H1 (cell line): ENCODE data around the gene CROCC. TPM values are rescaled to one million over a fixed set of nuclear protein-coding genes. Genes with fewer than 3 reads are reported as not detected.

Source experiments
- CTCF ChIA-PET: fragments of 300-600 bp; sonication (Branson Sonifier 250); formaldehyde crosslinking; loops from one replicate; lab custom pipeline; 2021; ENCODE audit not compliant: partially characterized antibody; lab: Charles Lee
- POLR2A ChIA-PET: fragments of 300-600 bp; sonication (Branson Sonifier 250); formaldehyde crosslinking; loops from one replicate; lab custom pipeline; 2021; ENCODE audit warnings: inconsistent platforms; ENCODE audit not compliant: partially characterized antibody; lab: Charles Lee
- DNase-seq, 2 experiments: peaks; one replicate each; pipeline versions ENCODE4 v3.0.0 to v3.0.0-alpha.2; 2010 to 2022; ENCODE audit warnings: low spot score in 2 of 2, low read depth in 1 of 2, mixed read lengths in 1 of 2
- FAIRE-seq: peaks from 2 replicates; lab custom pipeline; 2011; peaks lifted over from hg19 to GRCh38; lab: Jason Lieb, UNC
- H2AFZ ChIP-seq: 2 replicates; pipeline ENCODE4 v1.8.1; 2012; ENCODE audit warnings: low read length, inconsistent platforms
- H2AK5ac ChIP-seq: 2 replicates; pipeline ENCODE4 v1.6.1; 2013; ENCODE audit warnings: low read depth, low read length
- H2BK120ac ChIP-seq: replicated peaks from 2 replicates; pipeline ENCODE3; 2013; ENCODE audit warnings: low read depth, low read length, inconsistent platforms
- H2BK12ac ChIP-seq: 2 replicates; pipeline ENCODE4 v1.6.1; 2013; ENCODE audit warnings: low read depth, low read length
- H2BK15ac ChIP-seq: 2 replicates; pipeline ENCODE4 v1.6.1; 2013; ENCODE audit warnings: low read length
- H2BK20ac ChIP-seq: 2 replicates; pipeline ENCODE4 v1.6.1; 2013; ENCODE audit warnings: low read length
- H2BK5ac ChIP-seq: 2 replicates; pipeline ENCODE4 v1.6.1; 2013; ENCODE audit warnings: low read depth, low read length
- H3K14ac ChIP-seq: 2 replicates; pipeline ENCODE4 v1.6.1; 2013; ENCODE audit warnings: inconsistent platforms; ENCODE audit not compliant: insufficient read length
- H3K18ac ChIP-seq: 2 replicates; pipeline ENCODE4 v1.6.1; 2013; ENCODE audit warnings: low read length; ENCODE audit errors: extremely low read depth
- H3K23ac ChIP-seq: 2 replicates; pipeline ENCODE4 v1.6.1; 2013; ENCODE audit warnings: inconsistent platforms; ENCODE audit not compliant: insufficient read length
- H3K23me2 ChIP-seq: 2 replicates; pipeline ENCODE4 v1.6.1; 2013; ENCODE audit warnings: low read depth, low read length
- H3K27ac ChIP-seq: 2 replicates; pipeline ENCODE4 v1.6.1; 2011; ENCODE audit warnings: low read depth, low read length, inconsistent platforms
- H3K27me3 ChIP-seq, 4 experiments: replicated peaks in 1 of 4; 1 replicate in 1 of 4; 2 replicates in 3 of 4; pipeline versions ENCODE4 v1.6.1 to v1.8.1; 2011 to 2013; ENCODE audit warnings: low read length in 3 of 4, mild to moderate bottlenecking in 3 of 4, inconsistent platforms in 2 of 4, mixed read lengths in 2 of 4, moderate library complexity in 1 of 4; ENCODE audit not compliant: control insufficient read depth in 3 of 4, insufficient read depth in 3 of 4; ENCODE audit errors: extremely low read depth in 1 of 4
- H3K36me3 ChIP-seq, 4 experiments: 2 replicates each; pipeline versions ENCODE4 v1.6.1 to v1.8.1; 2011 to 2013; ENCODE audit warnings: mild to moderate bottlenecking in 4 of 4, low read length in 3 of 4, moderate library complexity in 2 of 4, control low read depth in 1 of 4, inconsistent platforms in 1 of 4; ENCODE audit not compliant: insufficient read depth in 4 of 4, control insufficient read depth in 2 of 4
- H3K4ac ChIP-seq: replicated peaks from 2 replicates; pipeline ENCODE3; 2013; ENCODE audit warnings: low read length, low read depth, mixed read lengths, inconsistent platforms; ENCODE audit not compliant: insufficient read length
- H3K4me1 ChIP-seq, 4 experiments: replicated peaks in 1 of 4; 1 replicate in 1 of 4; 2 replicates in 3 of 4; pipeline versions ENCODE4 v1.6.1 to v1.8.1; 2011 to 2013; ENCODE audit warnings: low read length in 3 of 4, inconsistent platforms in 2 of 4, mixed read lengths in 1 of 4; ENCODE audit not compliant: insufficient read depth in 4 of 4, control insufficient read depth in 3 of 4
- H3K4me2 ChIP-seq, 2 experiments: 2 replicates each; pipeline versions ENCODE4 v1.6.1 to v1.8.1; 2011 to 2013; ENCODE audit warnings: low read depth in 2 of 2, low read length in 2 of 2, control low read depth in 1 of 2, inconsistent platforms in 1 of 2, mild to moderate bottlenecking in 1 of 2; ENCODE audit not compliant: insufficient read depth in 1 of 2
- H3K4me3 ChIP-seq, 4 experiments: fragments of 200-600, 300-600 bp in 1 of 4; sonication (generic), shearing (Covaris generic), sonication (Bioruptor Twin) in 1 of 4; 2 replicates each; pipeline versions ENCODE4 v1.5.1 to v1.8.1; 2011 to 2016; ENCODE audit warnings: low read length in 4 of 4, low read depth in 3 of 4, control low read depth in 2 of 4, inconsistent platforms in 2 of 4, mild to moderate bottlenecking in 2 of 4, mixed read lengths in 1 of 4, moderate library complexity in 1 of 4; ENCODE audit not compliant: insufficient read depth in 2 of 4; ENCODE audit errors: extremely low read depth in 1 of 4
- H3K56ac ChIP-seq: replicated peaks from 2 replicates; pipeline ENCODE3; 2013; ENCODE audit warnings: low read depth, mild to moderate bottlenecking, mixed read lengths, low read length, inconsistent platforms; ENCODE audit not compliant: insufficient read length
- H3K79me1 ChIP-seq: 2 replicates; pipeline ENCODE4 v1.6.1; 2013; ENCODE audit warnings: low read depth, low read length, control low read depth
- H3K79me2 ChIP-seq, 2 experiments: 2 replicates each; pipeline versions ENCODE4 v1.6.1 to v1.8.1; 2012 to 2013; ENCODE audit warnings: low read length in 2 of 2, mild to moderate bottlenecking in 2 of 2, inconsistent platforms in 1 of 2; ENCODE audit not compliant: insufficient read depth in 2 of 2, control insufficient read depth in 1 of 2
- H3K9ac ChIP-seq, 4 experiments: replicated peaks in 1 of 4; 1 replicate in 1 of 4; 2 replicates in 3 of 4; pipeline versions ENCODE4 v1.6.1 to v1.8.1; 2011 to 2013; ENCODE audit warnings: low read depth in 3 of 4, low read length in 3 of 4, control low read depth in 2 of 4, mild to moderate bottlenecking in 2 of 4, moderate library complexity in 2 of 4, inconsistent platforms in 1 of 4; ENCODE audit errors: extremely low read depth in 1 of 4
- H3K9me3 ChIP-seq, 2 experiments: 2 replicates each; pipeline versions ENCODE4 v1.6.1 to v1.8.1; 2012 to 2013; ENCODE audit warnings: mild to moderate bottlenecking in 2 of 2, moderate library complexity in 2 of 2, control low read depth in 1 of 2, inconsistent platforms in 1 of 2, low read depth in 1 of 2, low read length in 1 of 2, mixed read lengths in 1 of 2; ENCODE audit not compliant: insufficient read depth in 2 of 2
- H4K20me1 ChIP-seq, 2 experiments: replicated peaks in 1 of 2; 2 replicates each; pipeline versions ENCODE3 to v1.8.1; 2011 to 2013; ENCODE audit warnings: inconsistent platforms in 2 of 2, low read length in 2 of 2, mild to moderate bottlenecking in 1 of 2; ENCODE audit not compliant: insufficient read depth in 2 of 2, control insufficient read depth in 1 of 2
- H4K5ac ChIP-seq: 2 replicates; pipeline ENCODE4 v1.6.1; 2013; ENCODE audit warnings: low read length, low read depth, mixed read lengths, inconsistent platforms; ENCODE audit not compliant: insufficient read length
- H4K8ac ChIP-seq: 2 replicates; pipeline ENCODE4 v1.8.0; 2013; ENCODE audit warnings: mild to moderate bottlenecking, moderate library complexity, low read length, inconsistent platforms; ENCODE audit not compliant: insufficient read depth; ENCODE audit errors: extremely low read depth
- H4K91ac ChIP-seq: replicated peaks from 2 replicates; pipeline ENCODE3; 2013; ENCODE audit warnings: low read length, mixed read lengths, inconsistent platforms; ENCODE audit not compliant: insufficient read length
- ASH2L ChIP-seq: fragments of 200-600, 300-600 bp; sonication (generic); IDR thresholded peaks from one replicate; pipeline ENCODE4 v1.7.1; 2017; ENCODE audit warnings: low read length
- NANOG ChIP-seq: IDR thresholded peaks from 2 replicates; pipeline ENCODE4 v1.6.1; 2011; ENCODE audit warnings: low read length, low read depth, mild to moderate bottlenecking, inconsistent platforms; ENCODE audit not compliant: insufficient read depth, poor library complexity, severe bottlenecking
- WGBS, 2 experiments: shearing (Covaris generic) in 1 of 2; methylation state at CpG; one replicate each; pipeline versions ENCODE4 v1.1.6 to v1.1.7; 2013 to 2015; ENCODE audit warnings: low lambda C conversion rate in 2 of 2, mixed read lengths in 2 of 2, inconsistent platforms in 1 of 2, low coverage in 1 of 2, missing lambda C conversion rate in 1 of 2; ENCODE audit not compliant: insufficient replicate concordance in 2 of 2, insufficient coverage in 1 of 2, insufficient read length in 1 of 2; ENCODE audit errors: extremely low coverage in 1 of 2, missing lambda C conversion rate in 1 of 2; 5-methylcytosine and 5-hydroxymethylcytosine counted together
- polyA plus RNA-seq, 7 experiments: library from polyadenylated mRNA; depleted of rRNA in 3 of 7; stranded (reverse) in 5 of 7; unstranded in 2 of 7; fragments of >200 nt in 5 of 7; fragments of 200-250 nt in 2 of 7; gene quantifications; 1 replicate in 5 of 7; 2 replicates in 1 of 7; 4 replicates in 1 of 7; pipeline versions ENCODE4 v1.2.1 to v1.2.3, GENCODE V29; 2011 to 2013; ENCODE audit warnings: missing spikeins in 2 of 7, mixed read lengths in 2 of 7
- total RNA-seq: library from RNA; stranded (reverse); fragmentation: NEBNext Ultra II Directional; extraction: Animal tissue kit (Norgen Biotek cat#: 25700); gene quantifications from 2 replicates; pipeline ENCODE4 v1.2.1, GENCODE V29; 2021

The CROCC gene
- total and polyA plus RNA-seq, 2 of the 8 experiments (the other 6 are each of a cell fraction or from before 2014, with no cell fraction given): 12.1 to 39.5 TPM

DNA sequence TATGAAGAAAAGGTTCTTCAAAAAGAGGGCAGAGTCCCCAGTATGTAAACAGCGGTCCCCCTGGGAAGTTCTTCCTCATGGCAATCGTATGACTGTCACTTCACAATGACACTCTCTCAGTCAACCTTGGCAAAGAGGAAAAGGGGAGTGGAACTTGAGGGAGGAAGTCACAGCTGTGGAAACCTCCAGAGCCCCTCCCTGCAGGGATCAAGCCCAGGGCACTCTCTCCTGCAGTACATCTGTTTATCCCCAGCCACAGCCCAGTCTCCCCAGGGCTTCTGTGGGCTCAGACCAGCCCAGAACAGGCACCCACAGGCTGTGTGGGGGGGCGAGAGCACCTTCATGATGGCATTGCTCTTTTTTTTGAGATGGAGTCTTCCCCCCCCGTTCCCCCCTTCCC lies 88.0 kb downstream of the CROCC start:
- Histone ChIP-seq H3K36me3 (peaks cover 0 to 5% (median under 1%) of the 10 kb centered on the region in 4 experiments; a peak in 3 of 8 replicates), H3K27me3 (no peaks in the 10 kb centered on the region), H3K27ac (no peak overlapping the region), H2BK15ac (no peak overlapping the region), H3K14ac (no peak overlapping the region), H3K79me2 (peaks cover 0 to 4% of the 10 kb centered on the region in 2 experiments; a peak in 1 of 4 replicates), H3K4me1 (peaks cover 13 to 43% (median 28%) of the 10 kb centered on the region in 4 experiments), H3K56ac (no peak overlapping the region), H3K79me1 (no peaks in the 10 kb centered on the region; the same call in 1 of the 2 replicates), H3K23me2 (peaks cover 5% of the 10 kb centered on the region; the same call in 1 of the 2 replicates), H2BK20ac (no peak overlapping the region), H3K18ac (no peak overlapping the region), H2BK120ac (no peak overlapping the region), H4K20me1 (peaks cover 0 to 7% of the 10 kb centered on the region in 2 experiments), H3K9me3 (no peaks in the 10 kb centered on the region), H2AK5ac (peak overlapping the region; percentile 95; the same call in 1 of the 2 replicates), H2BK5ac (no peak overlapping the region), H4K91ac (no peak overlapping the region), H2AFZ (no peak overlapping the region), H3K4ac (no peak overlapping the region), H3K23ac (no peak overlapping the region), H2BK12ac (no peak overlapping the region), H3K4me2 (no peak overlapping the region; a peak in 1 of 4 replicates), H3K9ac (no peak overlapping the region), H4K8ac (no peak overlapping the region; the same call in 1 of the 2 replicates), H3K4me3 (no peak overlapping the region), H4K5ac (no peak overlapping the region)
- ChIA-PET CTCF (interaction anchor here (0.7 to 2.7 kb wide), 9 partner anchors 10 to 687 kb away, joined by 3 to 11 read pairs (median 4); no protein-coding TSS in a partner anchor), POLR2A (interaction anchor here (0.9 to 2.7 kb wide), 7 partner anchors 9 to 31 kb away, joined by 3 to 18 read pairs (median 4); partner anchors contain the start of gene MFAP2)
- TF ChIP-seq NANOG: no peak
- TF ChIP-seq ASH2L: no peak
- DNase-seq (no peak), FAIRE-seq (no peak)
- 80% methylated on average over 2 of the region's 4 CpGs; no CpG with 5 or more reads in 1 of the 2 experiments for WGBS, 2 experiments
